NOMO-1 (cell line): ENCODE data around the gene EXOC6B.

Experiments
- DNase-seq, 2 experiments: peaks; one replicate each; lab custom pipeline; 2025; ENCODE audit not compliant: unreplicated experiment in 2 of 2; lab: John Stamatoyannopoulos, UW

Gene EXOC6B

DNA sequence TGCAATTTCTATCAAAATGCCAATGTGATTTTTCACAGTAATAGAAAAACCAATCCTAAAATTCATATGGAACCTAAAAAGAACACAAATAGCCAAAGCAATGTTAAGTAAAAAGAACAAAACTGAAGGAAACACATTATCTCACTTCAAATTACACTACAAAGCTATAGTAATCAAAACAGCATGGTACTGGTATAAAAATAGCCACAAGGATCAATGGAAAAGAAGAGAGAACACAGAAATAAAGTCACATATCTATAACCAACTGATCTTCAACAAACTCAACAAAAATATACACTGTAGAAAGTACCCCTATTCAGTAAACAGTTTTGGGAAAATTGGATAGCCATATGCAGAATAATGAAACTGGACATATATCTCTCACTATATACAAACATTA, 426.0 kb downstream of the EXOC6B start:
- DNase-seq = no peak

DNA sequence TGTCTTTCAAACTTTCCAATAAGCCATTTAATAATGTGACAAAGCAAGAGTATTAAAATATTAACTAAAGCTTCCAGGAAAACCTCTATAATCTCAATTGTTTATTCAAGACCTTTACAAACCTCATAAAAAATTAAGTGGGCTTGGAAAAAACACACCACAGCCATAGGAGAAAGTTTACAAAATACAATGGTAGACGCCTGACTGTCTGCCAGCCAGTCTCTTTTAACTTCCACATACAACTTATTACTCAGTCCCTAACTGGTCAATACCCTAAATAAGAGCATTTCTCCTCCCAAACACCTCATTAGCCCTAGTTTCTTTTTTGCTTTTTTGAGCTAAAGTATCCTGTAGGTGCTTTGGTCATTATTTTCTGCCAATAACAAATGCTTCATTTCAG, 430.7 kb downstream of the EXOC6B start:
- DNase-seq = no peak

DNA sequence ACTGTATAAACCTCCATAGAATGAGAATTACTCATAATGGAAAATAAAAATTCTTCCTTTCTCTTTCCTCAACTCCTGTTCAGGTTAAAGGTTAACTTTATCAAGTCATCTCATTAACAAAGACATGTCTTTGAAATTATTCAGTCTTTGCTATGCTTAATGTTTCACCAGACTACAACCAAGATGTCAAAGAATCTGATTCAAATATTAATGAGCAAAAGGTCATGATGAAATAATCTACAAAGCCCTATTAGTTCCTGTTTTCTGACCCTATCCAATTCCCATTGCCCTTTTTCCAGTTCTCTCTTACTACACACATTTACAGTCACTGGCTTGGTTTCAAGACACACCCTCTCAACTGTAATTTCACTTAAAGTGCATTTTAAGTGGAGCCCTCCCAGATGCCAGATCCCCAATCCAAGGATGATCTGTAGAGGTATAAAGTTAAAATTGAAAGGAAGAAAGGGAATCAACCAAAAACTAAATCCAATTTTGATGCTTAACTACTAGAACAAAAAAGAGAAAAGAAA, 431.2 kb downstream of the EXOC6B start:
- DNase-seq = no peak

DNA sequence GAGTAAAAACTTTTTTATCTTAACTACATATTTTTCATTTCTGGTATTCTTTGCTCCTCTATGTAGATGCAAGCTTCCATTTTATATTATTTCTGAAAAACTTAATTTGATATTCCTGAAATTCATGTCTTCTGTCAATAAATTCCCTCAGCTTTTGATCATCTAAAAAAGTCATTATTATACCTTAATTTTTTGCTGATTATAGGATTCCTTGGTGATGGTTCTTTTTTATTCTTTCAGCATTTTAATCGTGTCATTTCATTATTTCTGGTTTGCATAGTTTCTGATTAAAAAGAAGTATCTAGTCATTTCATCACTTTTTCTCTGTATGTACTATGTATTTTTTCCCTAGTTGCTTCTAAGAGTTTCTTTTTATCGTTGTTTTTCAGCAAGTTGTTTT, 436.4 kb downstream of the EXOC6B start:
- no peak for DNase-seq

DNA sequence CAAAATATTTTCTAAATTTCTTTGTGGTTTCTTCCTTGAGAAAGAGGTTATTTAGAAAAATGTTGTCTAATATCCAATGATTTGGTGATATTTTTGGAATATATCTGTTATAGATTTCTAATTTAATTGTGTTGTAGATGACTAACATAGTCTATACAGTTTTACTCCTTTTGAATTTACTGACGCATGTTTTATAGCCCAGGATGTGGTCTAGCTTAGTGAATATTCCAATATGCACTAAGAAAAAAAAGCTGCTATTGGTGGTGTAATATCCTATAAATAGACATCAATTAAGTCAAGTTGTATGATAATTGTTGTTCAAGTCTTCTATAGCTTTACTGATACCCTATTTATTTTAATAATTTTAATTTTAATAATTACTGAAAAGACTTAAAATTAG, 437.6 kb downstream of the EXOC6B start:
- DNase-seq = no peak

DNA sequence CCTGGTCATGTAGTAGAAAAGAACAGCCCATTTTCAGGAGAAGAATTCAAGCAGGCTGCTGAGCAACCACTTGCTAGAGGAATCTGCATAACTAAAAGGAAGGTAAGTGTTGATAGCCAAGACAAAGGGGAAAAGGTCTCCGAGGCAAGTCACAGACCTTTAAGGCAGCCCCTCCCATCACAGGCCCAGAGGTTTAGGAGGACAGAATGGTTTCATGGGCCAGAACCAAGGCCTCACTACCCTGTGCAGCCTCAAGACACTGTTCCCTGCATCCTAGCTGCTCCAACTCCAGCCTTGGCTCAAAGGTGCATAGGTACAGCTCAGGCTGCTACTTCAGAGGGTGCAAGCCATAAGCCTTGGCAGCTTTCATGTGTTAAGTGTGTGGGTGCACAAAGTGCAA, 439.5 kb downstream of the EXOC6B start:
- no peak for DNase-seq

DNA sequence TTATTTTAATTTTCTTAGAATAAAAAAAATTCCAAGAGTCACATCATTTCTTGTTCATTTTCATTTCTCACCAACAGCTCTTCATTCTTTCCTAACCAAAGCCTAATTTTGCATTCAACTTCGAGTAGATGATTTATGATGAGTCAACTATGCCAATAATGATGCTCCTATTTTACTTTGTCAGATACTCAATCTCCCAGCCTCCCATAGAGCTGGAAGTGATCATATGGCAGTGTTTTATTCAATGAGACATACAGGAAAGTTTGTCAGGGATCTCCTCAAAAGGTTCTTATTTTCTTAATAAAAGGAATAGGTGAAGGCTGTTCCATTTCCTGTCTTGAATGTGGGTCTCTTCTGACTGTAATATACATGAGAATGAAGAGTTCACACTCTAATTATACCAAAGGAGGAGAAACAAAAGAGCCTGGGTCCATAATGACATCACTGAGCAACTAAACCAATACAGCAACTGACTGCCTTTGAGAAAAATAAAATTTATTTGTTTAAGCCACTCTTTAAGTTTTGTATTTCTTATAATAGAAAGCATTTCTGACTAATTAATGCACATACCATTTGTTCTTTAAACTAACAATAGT, 447.0 kb downstream of the EXOC6B start:
- DNase-seq = no peak

DNA sequence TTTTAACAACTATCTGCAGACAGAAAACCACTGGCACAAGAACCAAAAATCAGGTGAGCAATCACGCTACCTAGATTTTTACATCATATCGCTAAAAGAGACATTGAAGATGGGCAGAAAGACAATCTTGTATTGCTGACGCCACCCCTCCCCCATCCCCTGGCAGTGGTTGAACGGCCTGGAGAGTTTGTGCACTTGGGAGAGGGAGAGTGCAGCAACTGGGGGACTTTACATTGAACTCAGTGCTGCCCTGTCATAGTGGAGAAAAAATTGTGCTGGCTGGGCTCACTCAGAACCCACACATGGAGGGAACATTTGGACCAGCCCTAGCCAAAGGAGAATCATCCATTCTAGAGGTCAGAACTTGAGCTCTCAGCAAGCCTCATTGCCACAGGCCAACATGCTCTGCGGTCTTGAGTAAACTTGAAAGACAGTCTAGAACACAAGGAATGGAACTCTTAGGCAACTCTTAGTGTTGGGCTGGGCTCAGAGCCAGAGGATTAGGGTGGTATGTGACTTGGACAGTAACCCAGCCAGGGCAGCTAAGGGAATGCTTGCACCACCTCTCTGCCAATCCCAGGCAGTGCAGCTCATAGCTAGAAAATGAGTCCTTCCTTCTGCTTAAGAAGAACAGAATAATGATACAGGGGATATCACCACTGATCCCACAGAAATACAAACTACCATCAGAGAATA, 458.2 kb downstream of the EXOC6B start:
- DNase-seq = no peak

DNA sequence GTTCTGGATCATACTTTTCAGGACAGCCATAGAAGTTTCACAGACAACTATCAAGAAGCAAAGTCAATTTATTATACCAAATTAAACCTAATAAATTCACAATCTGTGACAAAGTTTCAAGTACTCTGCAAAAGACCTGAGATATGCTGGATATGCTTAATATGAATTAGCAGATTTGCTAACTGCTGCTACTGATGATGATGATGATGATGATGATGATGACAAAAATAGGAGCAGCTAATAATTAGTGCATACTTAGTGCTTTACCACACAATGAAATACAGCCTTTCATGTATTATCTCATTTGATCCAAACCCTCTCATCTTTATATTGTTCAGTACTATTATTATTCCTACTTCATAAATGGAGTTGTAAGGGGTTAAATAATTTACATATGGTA, 462.4 kb downstream of the EXOC6B start:
- no peak for DNase-seq

DNA sequence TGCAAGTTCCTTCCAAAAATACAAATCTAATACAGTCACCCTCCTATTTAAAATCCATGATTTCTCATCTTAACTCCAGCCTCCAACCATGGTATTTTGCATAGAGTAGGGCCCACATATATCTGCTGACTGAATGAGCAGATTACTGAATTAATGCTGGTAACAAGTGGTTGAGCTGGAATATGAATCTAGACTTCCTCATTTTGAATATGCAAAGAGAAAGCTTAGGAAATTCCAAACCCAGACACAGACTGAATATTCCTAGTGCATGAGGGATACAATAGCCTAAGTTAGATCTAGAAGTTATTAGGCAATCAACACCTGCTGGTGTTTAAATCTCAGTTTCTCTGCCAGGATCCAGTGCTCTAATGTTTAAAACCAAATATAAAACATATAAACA, 463.1 kb downstream of the EXOC6B start:
- DNase-seq = no peak

DNA sequence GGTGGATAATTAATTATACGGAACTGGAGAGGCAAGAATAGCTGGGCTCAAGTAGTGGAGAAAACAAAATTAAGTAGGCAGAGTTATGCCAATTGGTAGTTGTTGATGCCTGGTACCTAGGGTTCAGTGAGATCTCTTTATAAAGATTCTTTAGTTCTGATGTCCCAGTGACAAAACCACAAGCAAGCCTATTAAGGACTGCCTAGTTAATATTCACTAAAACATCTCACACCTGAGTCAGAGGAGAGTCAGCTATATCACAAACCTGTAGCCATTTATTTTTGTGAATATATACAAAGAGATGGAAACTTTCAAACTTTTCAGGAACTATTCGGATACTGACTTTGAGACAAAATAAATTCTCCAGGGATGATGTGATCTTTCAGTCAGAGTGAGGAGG, 464.3 kb downstream of the EXOC6B start:
- DNase-seq = no peak

DNA sequence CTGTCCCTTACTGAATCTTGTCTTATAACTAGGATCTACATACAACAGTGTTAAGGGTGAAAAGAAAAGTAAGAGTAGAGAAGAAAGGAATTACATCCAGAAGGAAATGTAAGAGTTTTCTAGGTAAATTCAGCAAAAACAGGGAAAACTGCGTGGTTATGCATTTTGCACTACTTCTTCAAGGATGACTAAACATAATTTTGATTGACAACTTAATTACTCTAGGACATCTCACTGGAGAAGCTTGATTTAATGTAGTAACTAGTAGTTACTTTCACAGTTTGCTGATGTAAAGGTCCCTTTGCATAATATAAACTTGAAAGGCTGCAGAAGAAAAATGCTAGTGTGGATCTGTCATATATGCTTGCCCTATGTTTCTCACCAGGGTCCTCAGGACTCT, 464.8 kb downstream of the EXOC6B start:
- no peak for DNase-seq

DNA sequence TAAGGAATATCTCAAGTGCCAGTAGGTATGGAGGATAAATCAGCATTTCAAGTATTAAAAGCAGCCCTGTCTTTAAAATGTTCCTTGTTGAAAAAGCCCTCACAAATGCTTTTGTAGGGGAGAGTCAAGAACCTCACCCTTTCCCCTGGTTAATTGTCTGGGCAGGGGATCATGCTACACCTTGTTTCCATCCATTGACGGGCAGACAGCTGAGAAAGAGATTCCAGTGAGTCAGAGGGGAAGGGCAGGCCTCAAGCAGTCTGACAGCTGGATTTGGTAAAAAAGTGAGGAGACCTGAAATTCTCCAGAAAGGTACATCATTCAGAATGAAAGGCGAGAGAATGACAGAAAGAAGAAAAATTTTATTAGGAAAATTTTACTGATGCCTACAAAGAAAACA, 475.0 kb downstream of the EXOC6B start:
- no peak for DNase-seq

DNA sequence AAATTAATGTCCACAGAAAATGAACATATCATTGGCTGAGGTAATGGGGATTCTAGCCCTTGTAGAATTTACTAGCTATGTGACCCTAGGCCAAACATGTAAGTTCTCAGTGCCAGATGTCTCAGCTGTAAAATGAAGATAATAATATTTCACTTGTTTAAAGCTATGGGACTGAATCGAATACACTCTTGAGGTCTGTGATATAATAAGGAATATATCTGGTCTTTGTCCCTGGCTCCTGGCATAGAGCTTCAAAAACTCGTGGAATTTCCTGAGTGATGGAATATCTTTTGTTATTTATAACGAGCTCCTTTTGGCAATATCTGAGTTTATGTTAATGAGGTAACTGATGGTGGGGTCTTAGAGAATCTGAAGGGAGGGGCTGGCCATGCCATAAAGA, 476.8 kb downstream of the EXOC6B start:
- DNase-seq = no peak

DNA sequence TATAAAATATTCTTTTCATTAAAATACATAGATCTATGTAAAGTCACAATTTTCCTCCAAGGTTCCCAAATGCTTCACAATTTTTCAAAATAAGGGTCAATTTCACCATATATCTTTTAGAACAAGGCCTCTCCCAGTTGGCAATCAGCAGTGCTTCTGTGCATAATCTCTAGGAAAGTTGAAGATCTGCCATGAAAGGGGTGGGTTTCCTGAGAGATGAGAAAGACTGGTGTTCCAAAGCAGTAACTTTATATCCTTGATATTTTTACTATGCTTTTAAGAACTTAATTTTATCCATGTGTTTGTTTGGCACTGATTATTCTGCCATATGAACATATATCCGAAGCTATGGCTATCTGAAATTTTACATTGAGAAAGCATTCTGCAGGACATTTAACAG, 478.8 kb downstream of the EXOC6B start:
- DNase-seq = no peak

DNA sequence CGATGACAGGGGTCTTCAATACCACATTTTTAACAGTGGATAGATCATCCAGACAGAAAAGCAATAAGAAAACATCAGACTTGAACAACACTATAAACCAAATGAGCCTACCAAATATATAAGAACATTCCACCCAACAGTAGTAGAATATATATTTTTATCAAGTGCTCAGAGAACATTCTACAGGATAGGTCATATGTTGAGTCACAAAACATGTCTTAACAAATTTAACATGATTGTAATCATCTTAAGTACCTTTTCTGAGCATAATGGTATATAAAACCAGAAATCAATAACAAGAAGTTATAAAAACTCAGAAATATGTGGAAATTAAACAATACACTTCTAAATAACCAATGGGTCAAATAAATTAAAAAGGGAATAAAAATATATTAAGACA, 484.2 kb downstream of the EXOC6B start:
- no peak for DNase-seq

DNA sequence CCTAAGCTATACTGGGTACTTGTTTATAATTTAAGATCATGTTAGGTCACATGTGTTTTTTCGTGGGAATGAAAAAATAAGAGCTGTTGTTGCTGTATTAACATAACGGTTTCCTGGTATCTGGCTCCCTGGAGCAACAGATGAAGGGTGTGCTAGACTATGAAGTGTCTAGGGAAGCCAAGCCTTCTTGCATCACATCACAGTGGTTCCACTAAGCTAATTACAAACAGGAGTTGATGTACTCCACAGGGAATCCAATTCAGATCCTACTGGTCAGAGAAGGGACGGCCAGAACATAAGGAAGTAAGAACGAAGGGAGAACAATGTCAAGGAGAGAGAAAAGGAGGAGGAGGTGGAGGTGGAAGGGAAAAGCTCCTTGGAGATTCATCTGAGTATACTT, 485.2 kb downstream of the EXOC6B start:
- no peak for DNase-seq

DNA sequence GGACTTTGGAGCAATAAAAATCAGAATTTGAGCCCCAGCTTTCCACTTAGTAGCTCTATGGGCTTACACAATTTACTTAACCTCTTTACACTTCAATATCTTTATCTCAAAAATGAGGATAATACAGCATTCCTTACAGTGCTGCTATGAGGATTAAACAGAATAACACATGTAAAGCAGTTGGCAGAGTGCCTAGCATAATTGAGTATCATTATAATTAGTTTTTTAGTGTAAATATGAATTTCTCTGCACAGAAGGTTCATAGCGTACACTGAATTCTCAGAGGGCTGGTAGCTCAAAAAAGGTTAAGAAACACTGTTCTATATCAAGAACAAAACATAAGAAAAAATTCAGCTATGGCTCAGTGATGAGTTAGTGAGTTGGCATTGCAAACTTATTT, 487.8 kb downstream of the EXOC6B start:
- no peak for DNase-seq

DNA sequence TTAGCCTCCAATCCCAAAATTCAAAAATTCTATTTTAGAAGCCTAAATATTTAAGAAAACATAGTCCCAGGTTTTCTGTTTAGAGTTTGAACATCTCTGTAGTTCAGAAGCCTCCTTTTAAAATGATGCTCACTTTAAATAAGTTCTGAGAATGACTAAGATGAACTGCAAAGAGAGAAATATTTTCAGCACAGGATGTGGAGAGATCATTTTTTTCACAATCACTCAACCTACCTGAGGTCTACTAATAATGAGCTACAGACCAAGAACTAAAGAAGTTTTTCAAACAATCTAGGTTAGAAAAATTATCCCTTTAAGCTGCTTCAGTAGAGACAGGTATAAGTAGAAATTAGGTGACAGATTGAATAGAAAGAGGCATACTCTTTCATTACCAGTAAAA, 493.1 kb downstream of the EXOC6B start:
- no peak for DNase-seq

DNA sequence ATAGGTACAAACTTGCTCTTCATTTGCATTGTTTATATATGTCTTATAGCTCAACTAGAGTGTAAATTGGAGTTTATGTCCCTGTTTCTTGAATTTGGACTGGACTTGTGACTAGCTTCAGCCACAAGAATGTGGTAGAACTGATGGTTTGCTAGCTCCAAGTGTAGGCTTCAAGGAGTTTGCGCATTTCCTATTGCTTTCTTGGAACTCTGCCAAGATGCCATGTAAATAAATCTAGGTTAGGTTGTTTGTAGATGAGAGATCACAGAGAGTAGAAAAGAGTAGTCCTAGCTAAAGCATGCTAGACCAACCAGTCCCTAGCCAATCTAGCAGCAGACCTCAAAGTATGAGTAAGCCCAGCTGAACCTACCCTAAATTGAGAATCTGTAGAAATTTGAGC, 495.2 kb downstream of the EXOC6B start:
- no peak for DNase-seq

DNA sequence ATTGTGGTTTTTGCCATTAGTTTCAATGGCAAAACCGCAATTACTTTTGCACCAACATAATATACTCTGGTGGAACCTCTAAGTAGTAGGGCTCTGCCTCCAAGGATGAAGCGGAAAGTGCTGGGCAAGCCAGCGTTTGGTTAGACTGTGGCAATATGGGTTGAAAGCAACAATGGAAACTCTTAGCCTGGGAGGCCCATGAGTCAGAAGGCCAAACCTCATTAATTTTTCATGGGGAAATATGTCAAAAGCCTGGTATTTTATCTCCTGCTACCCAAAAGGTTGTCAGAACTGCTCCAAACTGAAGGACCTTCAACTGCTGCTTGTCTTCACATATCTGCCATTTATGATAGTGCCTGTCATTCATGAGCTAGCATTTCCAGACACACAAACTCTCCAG, 499.1 kb downstream of the EXOC6B start:
- no peak for DNase-seq

DNA sequence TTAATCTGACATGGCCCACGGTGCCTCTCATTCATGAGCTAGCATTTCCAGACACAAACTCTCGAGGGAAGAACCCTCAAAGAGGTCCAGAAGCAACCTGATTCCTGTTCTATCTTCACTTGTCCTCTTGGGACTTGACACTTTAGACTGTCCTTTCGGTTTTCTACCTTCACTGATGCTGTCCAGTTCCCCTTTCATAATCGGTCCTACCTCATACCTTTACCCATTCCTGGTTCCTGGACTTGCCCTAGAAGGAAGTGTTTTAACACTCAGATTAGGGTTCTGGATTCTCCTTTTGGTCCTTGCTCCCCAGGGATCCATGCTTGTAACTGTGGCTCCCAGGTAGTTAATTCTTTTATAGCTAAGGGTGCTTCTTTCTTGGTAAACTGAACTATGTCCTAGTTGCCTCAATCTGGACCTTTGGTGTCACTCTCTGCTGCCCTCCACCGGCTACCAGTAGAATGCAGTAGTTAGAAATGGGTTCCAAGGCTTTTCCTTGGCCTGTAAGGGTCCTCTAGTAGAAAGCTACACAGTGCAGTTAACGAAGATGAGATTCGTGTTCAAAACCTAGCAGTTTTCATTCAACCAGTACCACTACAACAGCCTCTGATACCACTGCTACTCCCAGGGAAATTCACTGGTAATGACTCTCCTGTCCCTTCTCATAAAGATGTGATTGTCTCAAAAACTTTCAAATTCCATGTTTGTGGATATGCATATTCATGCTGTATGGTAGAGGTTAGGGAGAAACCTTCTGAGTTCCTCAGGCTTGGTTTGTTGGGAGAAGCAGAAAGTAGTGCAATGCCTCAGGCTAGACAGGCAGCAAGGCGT, 500.0 kb downstream of the EXOC6B start:
- peak in 1 of 2 experiments; percentile 11 for DNase-seq
